PC-9 (cell line): ENCODE data around the gene PTPRD. TPM values are rescaled to one million over a fixed set of nuclear protein-coding genes. Genes with fewer than 3 reads are reported as not detected.

ENCODE experiments used
- BruUV-seq: library from RNA; stranded (reverse); fragments of 400-500 nt; replicated peaks from 2 replicates; lab custom pipeline; 2021; lab: Mats Ljungman, UMichigan
- CTCF ChIA-PET: fragments of 300-600 bp; sonication (Branson Sonifier 250); formaldehyde crosslinking; loops from one replicate; lab custom pipeline; 2022; ENCODE audit warnings: antibody characterized with exemption; lab: Charles Lee
- POLR2A ChIA-PET: fragments of 300-600 bp; sonication (Branson Sonifier 250); formaldehyde crosslinking; loops from one replicate; lab custom pipeline; 2022; ENCODE audit warnings: antibody characterized with exemption; ENCODE audit not compliant: unreplicated experiment; lab: Charles Lee
- DNase-seq, 2 experiments: peaks; one replicate each; pipeline versions ENCODE4 v3.0.0 to v3.0.0-alpha.2; 2015 to 2022; ENCODE audit warnings: mixed read lengths in 1 of 2
- H2AFZ ChIP-seq: fragments of 200-600 bp; sonication (generic); 2 replicates; pipeline ENCODE4 v1.8.1; 2017; ENCODE audit warnings: antibody characterized with exemption
- H3F3A ChIP-seq: fragments of 200-600 bp; sonication (generic); 2 replicates; pipeline ENCODE4 v1.8.1; 2017; ENCODE audit warnings: antibody characterized with exemption, mild to moderate bottlenecking, low read depth; ENCODE audit not compliant: insufficient read depth
- H3K27ac ChIP-seq: fragments of 200-600 bp; sonication (generic); 2 replicates; pipeline ENCODE4 v1.6.1; 2016; ENCODE audit warnings: mixed run types
- H3K27me3 ChIP-seq: fragments of 200-600 bp; sonication (generic); 2 replicates; pipeline ENCODE4 v1.6.1; 2016; ENCODE audit warnings: low read depth, mixed run types; ENCODE audit not compliant: insufficient read depth
- H3K36me3 ChIP-seq: fragments of 200-600 bp; sonication (generic); 2 replicates; pipeline ENCODE4 v1.6.1; 2016; ENCODE audit warnings: low read depth, mixed run types
- H3K4me1 ChIP-seq: fragments of 200-600 bp; sonication (generic); replicated peaks from 2 replicates; pipeline ENCODE4 v1.6.1; 2016; ENCODE audit warnings: mixed run types; ENCODE audit not compliant: insufficient read depth
- H3K4me2 ChIP-seq: fragments of 200-600 bp; sonication (generic); 2 replicates; pipeline ENCODE4 v1.6.1; 2017; ENCODE audit warnings: mixed run types
- H3K4me3 ChIP-seq: fragments of 200-600 bp; sonication (generic); 2 replicates; pipeline ENCODE4 v1.6.1; 2016; ENCODE audit warnings: mixed run types
- H3K79me2 ChIP-seq: fragments of 200-600 bp; sonication (generic); 2 replicates; pipeline ENCODE4 v1.6.1; 2017; ENCODE audit warnings: low read depth, mixed run types
- H3K9me2 ChIP-seq: fragments of 200-600 bp; sonication (generic); 2 replicates; pipeline ENCODE4 v1.8.1; 2017; ENCODE audit warnings: mild to moderate bottlenecking; ENCODE audit not compliant: insufficient read depth
- H3K9me3 ChIP-seq: fragments of 200-600 bp; sonication (generic); 2 replicates; pipeline ENCODE4 v1.8.1; 2016; ENCODE audit warnings: low read depth; ENCODE audit not compliant: insufficient read depth
- H4K20me1 ChIP-seq: fragments of 200-600 bp; sonication (generic); 2 replicates; pipeline ENCODE4 v1.8.1; 2017; ENCODE audit not compliant: insufficient read depth
- EZH2 ChIP-seq: fragments of 200-600 bp; sonication (generic); IDR thresholded peaks from 2 replicates; pipeline ENCODE4 v1.8.0; 2017; ENCODE audit warnings: antibody characterized with exemption, low read depth
- intact Hi-C: fragments of 100-400 bp; cut with micrococcal nuclease; formaldehyde crosslinking; loops from one replicate; pipeline ENCODE4 v1.10.0; 2022; ENCODE audit not compliant: unreplicated experiment
- total RNA-seq: library from RNA; stranded (reverse); gene quantifications from 2 replicates; pipeline ENCODE4 v1.2.3, GENCODE V29; 2021
- TF ChIP-seq, protein P1 (sequence below): fragments of 200-600 bp; sonication (generic); conservative IDR thresholded peaks from 2 replicates; pipeline ENCODE4 v1.6.1; 2017; ENCODE audit warnings: mixed run types, antibody characterized with exemption, mild to moderate bottlenecking, moderate library complexity

Gene PTPRD
- total RNA-seq, 1 experiment from 2014 or later: not detected

DNA sequence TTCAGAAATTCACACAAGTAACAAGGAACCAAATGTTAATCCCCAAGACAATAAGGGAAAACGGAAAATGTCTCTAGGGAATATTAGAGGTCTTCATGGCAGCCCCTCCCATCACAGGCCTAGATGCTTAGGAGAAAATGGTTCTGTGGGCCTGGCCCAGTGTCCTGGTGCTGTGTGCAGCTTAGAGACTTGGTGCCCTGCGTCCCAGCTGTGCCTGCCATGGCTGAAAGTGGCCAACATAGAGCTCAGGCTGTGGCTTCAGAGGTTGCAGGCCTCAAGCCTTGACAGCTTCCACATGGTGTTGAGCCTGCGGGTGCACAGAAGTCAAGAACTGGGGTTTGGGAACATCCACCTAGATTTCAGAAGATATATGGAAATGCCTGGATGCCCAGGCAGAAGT lies 942.3 kb downstream of the PTPRD start:
- no TSS peak for BruUV-seq
- intact Hi-C loops: no loop called here
- CTCF ChIA-PET: no interaction called here
- Histone ChIP-seq H3K4me3 (no peak overlapping the region), H3K4me1 (no peaks in the 10 kb centered on the region), H3K36me3 (no peaks in the 10 kb centered on the region), H3K9me3 (no peaks in the 10 kb centered on the region), H3K79me2 (no peaks in the 10 kb centered on the region), H3K9me2 (no peaks in the 10 kb centered on the region), H3K27ac (no peak overlapping the region), H3K4me2 (no peak overlapping the region), H2AFZ (no peak overlapping the region), H3F3A (no peaks in the 10 kb centered on the region), H4K20me1 (no peaks in the 10 kb centered on the region), H3K27me3 (no peaks in the 10 kb centered on the region)
- POLR2A ChIA-PET: no interaction called here
- no peak for DNase-seq
- TF ChIP-seq, protein P1, sequence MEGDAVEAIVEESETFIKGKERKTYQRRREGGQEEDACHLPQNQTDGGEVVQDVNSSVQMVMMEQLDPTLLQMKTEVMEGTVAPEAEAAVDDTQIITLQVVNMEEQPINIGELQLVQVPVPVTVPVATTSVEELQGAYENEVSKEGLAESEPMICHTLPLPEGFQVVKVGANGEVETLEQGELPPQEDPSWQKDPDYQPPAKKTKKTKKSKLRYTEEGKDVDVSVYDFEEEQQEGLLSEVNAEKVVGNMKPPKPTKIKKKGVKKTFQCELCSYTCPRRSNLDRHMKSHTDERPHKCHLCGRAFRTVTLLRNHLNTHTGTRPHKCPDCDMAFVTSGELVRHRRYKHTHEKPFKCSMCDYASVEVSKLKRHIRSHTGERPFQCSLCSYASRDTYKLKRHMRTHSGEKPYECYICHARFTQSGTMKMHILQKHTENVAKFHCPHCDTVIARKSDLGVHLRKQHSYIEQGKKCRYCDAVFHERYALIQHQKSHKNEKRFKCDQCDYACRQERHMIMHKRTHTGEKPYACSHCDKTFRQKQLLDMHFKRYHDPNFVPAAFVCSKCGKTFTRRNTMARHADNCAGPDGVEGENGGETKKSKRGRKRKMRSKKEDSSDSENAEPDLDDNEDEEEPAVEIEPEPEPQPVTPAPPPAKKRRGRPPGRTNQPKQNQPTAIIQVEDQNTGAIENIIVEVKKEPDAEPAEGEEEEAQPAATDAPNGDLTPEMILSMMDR: no peak
- no peak for TF ChIP-seq EZH2

GRCh38 chr9:9645006-9645405 lies 967.8 kb downstream of the PTPRD start:
- no peaks in the 10 kb centered on the region for H3K9me2 ChIP-seq
- H3K27me3 ChIP-seq: no peaks in the 10 kb centered on the region
- intact Hi-C loops: no loop called here
- H3K27ac ChIP-seq: no peak overlapping the region
- ChIA-PET POLR2A (no interaction called here), CTCF (no interaction called here)
- H3K4me3 ChIP-seq: no peak overlapping the region
- no peaks in the 10 kb centered on the region for H4K20me1 ChIP-seq
- no peaks in the 10 kb centered on the region for H3F3A ChIP-seq
- no peak overlapping the region for H3K4me2 ChIP-seq
- TF ChIP-seq EZH2: no peak
- TF ChIP-seq, protein P1: no peak
- no peaks in the 10 kb centered on the region for H3K9me3 ChIP-seq
- H3K4me1 ChIP-seq: no peaks in the 10 kb centered on the region
- H2AFZ ChIP-seq: no peak overlapping the region
- H3K36me3 ChIP-seq: no peaks in the 10 kb centered on the region
- no peaks in the 10 kb centered on the region for H3K79me2 ChIP-seq
- no peak for DNase-seq
- BruUV-seq: no TSS peak

DNA sequence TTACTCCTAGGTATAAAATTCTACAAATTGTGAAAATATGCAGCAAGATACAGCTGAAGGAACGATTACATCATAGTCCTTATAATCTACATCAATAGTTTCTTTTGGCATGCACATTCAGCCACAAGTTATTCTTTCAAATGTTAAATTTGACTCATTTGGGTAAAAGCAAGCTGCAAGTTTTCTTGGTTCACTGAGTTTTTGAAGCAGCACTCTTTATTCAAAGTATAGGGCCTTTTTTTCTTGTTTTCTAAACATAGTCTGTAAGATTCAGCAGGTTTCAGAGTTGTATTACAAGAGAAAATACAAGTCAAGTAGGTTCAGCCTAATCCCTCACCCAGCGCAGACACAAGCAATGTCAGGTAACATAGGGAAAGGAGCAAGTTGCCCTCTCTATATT lies 981.5 kb downstream of the PTPRD start:
- ChIA-PET CTCF (no interaction called here), POLR2A (no interaction called here)
- intact Hi-C loops: no loop called here
- no peaks in the 10 kb centered on the region for H3K79me2 ChIP-seq
- no peaks in the 10 kb centered on the region for H4K20me1 ChIP-seq
- H3K4me2 ChIP-seq: no peak overlapping the region
- TF ChIP-seq, protein P1: no peak
- TF ChIP-seq EZH2: no peak
- no peak overlapping the region for H2AFZ ChIP-seq
- no peaks in the 10 kb centered on the region for H3K4me1 ChIP-seq
- H3K4me3 ChIP-seq: no peak overlapping the region
- H3K27me3 ChIP-seq: no peaks in the 10 kb centered on the region
- H3K36me3 ChIP-seq: no peaks in the 10 kb centered on the region
- H3F3A ChIP-seq: no peaks in the 10 kb centered on the region
- no peaks in the 10 kb centered on the region for H3K9me2 ChIP-seq
- H3K27ac ChIP-seq: no peak overlapping the region
- BruUV-seq: no TSS peak
- H3K9me3 ChIP-seq: no peaks in the 10 kb centered on the region
- DNase-seq: no peak
